Ramos (cell line): Measurements from ENCODE around the gene CTNND2.
"Not testable (repeated sequence)": the region's sequence is repeated elsewhere in the genome, so short reads cannot be mapped to it uniquely, and the experiment has no call there.

Experiments
- in situ Hi-C: fragments of 300-500 bp; cut with MboI; formaldehyde crosslinking; loops from one replicate; pipeline ENCODE4 v1.14.3; 2022; ENCODE audit warnings: low sequenced_read_pairs; ENCODE audit not compliant: unreplicated experiment

Gene CTNND2

DNA sequence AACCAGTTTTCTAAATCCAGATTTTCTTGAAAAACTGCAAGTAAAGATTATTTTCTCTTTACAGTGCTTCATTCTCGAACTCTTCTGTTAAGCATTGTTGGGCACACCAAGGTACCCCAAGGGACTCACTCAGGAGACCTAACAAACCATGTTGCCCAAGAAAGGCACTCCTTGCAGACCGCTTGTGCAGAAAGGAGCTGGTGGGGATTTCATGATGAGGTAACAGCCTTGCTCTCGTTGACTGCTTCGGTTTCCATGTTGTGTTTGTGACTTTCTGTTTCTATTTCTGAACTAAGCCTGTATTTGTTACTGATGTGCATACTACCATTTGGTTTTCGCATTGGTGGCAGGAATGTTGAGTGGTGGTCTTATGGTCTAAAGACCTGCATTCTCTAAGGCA lies 876.6 kb downstream of the CTNND2 start:
- in situ Hi-C loops = no loop called here

DNA sequence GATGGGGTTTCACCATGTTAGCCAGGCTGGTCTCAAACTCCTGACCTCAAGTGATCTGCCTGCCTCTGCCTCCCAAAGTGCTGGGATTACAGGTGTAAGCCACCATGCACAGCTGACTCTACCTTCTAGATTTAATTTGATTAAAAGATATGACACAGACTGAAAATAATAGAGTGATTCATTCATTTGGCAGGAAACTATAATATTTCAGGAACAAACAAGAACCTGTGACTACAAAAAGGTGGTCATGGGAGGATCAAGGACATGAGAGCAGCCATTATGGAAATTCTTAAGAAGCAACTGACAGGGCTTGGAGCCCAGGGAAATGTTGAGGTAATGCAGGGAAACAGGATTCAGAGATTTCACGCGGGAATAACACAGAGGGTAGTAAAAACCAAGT lies 877.7 kb downstream of the CTNND2 start:
- in situ Hi-C loops = no loop called here

DNA sequence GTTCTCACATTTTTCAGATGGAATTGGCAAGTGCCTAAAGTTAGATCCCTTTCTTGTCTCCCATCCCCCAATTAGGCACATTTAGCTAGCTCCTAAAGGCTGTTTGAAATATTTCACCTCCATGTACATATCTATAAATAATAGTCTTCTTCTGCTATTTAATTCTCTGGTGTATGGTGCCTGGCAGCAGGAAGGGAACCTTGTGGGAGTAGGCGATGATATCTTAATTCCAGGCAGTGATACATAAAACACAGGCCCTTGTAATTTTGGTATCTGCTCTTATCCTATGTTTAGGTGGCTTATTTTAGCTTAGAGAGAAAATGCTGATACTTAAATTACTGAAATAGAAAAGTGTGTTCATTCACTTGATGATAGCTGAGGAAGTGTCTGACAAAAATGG lies 880.3 kb downstream of the CTNND2 start:
- in situ Hi-C loops = no loop called here

DNA sequence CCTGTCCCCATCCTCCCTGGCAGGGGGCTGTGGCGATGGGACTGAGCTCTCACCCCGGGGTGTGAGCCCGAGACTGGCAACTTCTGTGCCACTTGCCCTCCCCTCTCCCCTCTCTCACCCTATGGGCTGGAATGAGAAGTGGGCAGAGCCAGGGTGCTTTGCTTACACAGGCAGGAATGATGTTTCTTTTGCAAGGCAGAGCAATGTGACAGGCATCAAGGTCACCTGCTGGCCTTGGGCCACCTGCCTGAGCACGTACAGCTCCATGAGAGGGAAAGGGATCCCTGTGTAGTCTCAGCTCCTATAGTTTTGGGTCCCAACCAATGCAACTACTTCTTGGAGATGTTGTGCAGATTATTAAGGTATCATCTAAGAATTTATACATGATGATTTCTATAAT lies 890.5 kb downstream of the CTNND2 start:
- in situ Hi-C loops = no loop called here

DNA sequence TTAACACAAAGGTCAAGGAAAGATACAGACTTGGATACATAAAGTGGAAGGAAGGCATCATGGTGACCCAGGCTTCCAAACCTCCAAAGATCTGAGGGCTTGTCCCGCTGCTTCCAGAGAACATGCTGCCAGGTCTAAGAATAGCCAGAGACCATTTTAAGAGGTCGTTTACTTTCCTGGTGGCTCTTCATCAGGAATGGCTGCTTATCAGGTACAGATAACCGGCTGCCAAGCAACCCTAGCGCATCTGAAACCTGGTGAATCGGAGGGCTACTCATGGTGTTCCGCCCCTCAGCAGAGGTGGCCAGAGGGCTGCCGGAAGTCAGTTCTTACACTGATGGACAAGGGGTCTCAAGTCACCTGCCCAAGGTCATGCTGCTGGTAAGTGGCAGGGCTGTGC lies 892.0 kb downstream of the CTNND2 start:
- in situ Hi-C loops = no loop called here

DNA sequence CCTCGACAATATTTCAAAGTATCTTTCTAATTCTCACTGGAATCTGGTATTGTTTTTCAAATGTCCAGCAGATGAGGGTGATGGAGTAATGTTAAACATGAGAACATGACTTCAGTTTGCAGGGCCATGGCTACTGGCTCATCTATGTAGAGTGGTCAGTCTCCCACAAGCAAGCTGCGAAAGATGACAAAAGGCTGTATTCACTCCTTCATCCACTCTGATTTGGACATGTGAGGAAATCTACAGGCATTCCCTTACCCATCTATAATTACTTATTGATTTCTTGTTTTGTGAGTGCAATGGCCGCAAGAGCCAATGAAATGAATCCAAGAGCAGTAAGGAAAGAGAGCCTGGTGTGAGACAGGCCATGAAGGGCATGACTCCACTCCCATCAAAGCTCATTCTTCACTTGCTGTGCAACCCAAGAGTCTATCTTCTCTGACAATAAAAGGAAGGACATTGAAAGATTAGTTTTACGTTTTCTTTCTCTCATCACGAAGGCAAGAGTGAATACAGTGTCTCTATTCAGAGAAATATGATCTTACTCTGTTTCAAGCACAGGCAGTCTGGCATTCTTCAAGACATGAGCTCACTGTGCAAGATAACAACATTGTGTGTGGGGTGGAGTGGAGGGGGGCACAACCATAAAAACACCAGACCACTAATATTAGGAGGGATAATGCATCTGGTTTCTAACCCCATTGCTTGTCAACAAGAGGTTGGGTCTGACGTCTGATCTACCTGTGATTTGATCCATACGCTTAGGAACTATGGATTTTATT lies 893.6 kb downstream of the CTNND2 start:
- in situ Hi-C loops = no loop called here

DNA sequence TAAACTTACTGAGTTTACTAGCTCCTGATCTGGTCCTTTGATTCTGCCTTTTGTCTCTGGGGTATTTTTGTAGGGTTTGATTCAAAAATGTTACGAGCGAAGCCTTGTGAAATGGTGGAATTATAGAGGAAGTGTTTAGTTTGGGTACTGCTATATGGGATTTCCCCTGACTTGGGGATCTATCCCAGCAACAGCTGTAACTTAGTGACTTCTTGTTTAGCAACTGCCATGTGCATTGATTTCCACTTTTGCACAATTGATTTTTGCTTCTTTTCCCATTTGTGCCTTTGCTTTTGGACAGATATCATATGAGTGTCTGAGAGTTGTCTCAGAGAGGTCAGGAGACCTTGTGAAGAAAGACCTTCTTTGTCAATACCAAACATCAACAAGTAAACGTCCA lies 894.7 kb downstream of the CTNND2 start:
- in situ Hi-C loops = no loop called here

DNA sequence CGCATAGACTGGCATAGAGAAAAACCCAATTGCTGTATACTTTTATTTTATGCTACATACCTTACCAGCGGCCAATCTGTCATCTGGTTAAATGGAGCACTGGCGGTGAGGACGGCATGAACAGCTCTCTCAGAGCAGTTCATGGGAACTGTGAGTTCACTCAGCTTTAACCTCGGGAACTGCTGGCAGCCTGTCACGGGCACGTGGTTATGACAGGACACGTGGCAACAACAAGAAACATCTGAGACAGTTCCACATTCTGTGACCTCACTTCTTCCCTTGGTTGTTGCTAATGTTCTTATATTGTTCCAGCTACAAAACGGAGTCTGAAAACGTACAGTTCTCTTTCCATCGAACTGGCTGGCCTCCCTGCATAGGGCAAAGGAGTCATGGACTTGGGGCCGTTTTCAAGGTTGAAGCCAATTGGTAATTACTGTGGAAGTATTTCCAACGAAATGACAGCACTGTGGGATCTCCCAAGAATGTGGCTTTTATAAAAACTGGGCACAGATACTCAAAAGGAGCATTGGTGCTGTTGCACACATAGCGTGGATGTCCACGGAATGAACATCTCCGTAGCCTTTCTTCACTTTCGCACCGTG lies 896.9 kb downstream of the CTNND2 start:
- in situ Hi-C loops = no loop called here

DNA sequence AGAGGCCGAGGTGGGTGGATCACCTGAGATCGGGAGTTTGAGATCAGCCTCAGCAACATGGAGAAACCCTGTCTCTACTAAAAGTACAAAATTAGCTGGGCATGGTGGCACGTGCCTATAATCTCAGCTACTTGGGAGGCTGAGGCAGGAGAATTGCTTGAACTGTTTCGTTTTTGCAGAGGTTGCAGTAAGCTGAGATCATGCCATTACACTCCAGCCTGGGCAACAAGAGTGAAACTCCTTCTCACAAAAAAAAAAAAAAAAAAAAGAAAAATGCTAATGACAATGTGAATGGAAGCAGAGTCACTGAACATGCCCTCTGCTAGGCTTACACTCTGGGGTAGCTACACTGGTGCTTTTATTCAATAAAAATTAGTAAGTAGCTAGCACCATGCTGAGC lies 899.7 kb downstream of the CTNND2 start:
- in situ Hi-C loops = not testable (repeated sequence)

DNA sequence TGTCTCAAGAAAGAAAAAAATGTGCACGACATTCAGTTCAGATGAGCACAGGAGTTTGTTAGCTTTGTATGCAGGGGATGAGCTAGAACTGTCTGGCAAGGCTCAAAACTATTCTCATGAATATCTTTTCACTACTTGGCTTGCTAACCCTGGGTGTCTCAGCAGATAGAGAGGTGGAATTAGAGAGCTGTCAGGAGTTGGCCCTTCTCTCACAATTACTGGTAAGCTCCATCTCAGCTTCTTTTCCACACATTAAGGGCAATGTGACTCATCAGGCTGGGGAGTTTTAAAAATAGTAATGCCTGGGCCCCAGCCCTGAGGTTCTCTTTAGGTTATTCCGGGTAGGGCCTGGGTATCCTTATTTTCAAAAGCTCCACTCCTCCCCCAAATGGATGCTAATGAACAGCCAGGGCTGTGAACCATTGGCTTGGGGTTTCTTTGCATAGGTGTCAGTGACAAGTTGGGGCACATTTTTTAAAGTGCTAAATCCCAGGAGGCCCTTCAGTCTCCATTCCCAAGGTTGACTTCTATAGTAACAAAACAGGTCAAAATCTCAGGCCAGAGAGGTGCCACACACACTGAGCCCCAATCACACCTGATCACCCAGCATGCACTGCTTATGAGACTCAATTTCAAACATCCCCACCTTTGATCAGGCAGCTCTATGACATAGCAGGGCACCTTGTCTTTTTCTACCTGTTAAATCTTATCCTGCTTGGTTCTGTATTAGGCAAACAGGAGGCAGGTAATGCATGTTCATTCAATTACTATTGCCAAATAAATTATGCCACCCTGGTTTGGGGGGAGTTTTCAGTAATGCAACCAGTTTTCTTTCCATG lies 903.5 kb downstream of the CTNND2 start:
- in situ Hi-C loops = no loop called here

DNA sequence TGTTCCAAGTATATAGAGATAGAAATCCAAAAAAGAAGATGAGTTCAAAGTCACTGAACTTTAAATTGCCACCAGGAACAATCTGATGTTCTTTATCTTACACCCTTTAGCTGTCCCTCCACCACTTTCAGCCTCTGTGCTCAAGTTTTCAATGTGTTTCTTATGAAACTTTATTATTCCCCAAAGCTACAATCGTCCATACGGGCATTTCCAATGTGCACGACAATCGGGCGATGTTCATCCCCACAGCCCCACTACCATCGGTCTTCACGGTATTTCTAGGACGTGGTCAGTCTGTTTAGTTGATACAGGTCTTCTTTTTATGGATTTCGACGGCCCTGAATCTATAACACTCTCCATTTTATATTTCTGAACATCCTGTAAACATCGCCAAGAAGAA lies 904.5 kb downstream of the CTNND2 start:
- in situ Hi-C loops = no loop called here

DNA sequence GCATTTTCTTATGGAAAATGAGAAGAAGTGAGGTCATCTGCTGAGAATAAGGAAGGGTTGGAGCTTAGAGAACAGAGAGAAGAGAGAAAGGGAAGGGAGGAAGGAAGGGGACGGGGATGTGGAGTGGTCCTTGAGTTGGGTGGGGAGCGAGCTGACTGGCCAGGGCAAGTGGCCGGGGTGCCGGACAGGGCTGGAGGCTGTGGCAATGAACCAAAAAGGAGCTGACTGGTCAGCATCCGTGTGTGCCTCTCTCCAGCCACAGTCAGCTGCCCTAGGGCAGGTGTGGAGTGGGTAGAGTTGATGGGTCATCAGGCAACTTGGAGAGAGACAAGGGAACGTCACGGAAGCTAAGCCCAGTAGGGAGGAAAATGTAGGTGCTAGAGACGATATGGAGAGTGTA lies 908.4 kb downstream of the CTNND2 start:
- in situ Hi-C loops = no loop called here

DNA sequence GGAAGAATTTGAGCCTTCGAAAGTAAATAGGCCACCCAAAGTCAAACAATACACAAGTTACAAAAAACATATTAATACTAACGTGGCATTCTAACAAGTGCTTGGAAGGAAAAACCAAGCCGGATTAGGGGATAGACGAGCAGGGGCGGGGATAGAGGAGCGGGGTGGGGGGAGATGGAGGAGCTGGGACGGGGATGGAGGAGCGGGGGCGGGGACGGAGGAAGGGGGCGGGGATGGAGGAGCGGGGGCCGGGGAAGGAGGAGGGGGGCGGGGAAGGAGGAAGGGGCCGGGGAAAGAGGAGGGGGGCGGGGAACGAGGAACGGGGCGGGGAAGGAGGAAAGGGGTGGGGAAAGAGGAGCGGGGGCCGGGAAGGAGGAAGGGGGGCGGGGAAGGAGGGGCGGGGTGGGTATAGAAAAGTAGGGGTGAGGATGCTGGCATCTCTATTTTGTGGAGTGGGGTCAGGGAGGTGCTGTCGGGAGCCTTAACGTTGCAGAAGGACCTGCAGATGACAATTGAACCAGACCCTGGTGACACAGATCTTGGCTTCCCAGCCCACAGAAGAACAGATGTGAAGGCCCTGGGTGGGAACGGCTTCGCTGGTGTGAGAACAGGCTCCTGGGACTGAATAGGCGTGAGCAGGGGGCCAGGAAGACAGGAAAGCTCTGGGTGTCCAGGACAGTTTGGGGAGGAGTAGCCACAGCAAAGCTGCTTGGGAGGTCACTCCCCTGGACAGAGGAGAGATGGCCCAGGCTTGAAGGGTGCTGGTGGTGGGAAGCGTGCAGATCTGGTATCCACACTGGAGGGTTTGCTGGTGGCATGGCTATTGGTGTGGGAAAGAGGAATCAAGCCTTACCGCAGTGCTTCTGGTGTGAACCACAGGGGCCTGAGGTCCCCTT lies 909.9 kb downstream of the CTNND2 start:
- in situ Hi-C loops = no loop called here

DNA sequence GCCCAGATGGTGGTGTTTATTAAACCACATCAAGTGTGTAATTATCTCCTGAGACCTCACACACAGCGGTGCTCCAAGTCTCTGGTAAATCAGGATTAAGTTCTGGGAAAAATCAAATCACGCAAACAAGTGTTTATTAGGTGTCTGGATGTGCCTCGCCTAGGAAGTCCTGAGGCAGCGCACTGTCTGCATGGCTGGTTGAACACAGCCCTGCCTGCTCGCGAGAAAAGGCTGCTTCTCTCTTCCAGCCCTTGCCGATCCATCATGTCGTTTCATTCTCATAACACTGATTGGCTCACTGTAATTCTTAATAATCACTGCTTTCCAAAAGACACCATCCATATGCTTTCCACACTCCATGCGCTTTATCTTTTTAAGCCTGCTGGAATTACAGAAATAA lies 913.6 kb downstream of the CTNND2 start:
- in situ Hi-C loops = no loop called here

DNA sequence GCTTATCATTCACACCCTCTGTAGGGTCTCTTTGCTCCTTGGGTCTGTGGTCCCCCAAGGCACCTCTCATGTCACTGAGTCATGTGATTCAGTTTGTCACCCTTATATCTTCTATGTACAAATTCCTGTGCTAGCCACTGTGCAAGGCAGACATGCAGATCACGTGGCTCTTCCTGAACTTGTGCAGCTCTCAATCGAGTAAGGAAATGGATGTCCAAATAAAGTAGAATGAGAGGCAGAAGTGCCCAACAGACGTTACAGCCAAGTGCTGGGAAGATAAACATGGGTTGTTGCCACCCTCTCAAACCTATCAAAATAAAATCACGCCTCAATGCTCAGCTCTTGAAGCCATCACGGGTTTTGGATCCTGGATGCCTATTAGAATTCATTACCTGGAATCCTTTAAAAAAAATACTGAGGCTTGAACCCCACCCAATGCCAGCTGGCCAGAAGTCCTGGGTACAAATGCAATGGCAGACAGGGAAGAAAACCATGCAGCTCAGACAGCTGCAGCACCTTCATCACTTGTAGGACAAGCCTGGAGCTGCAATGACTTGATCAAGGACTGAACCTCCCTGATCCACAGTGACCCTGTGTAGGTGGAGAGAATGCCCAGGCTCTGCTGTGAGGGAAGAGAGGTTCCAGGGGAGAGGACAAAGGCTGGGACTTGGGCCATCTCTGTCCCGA lies 914.5 kb downstream of the CTNND2 start:
- in situ Hi-C loops = no loop called here

DNA sequence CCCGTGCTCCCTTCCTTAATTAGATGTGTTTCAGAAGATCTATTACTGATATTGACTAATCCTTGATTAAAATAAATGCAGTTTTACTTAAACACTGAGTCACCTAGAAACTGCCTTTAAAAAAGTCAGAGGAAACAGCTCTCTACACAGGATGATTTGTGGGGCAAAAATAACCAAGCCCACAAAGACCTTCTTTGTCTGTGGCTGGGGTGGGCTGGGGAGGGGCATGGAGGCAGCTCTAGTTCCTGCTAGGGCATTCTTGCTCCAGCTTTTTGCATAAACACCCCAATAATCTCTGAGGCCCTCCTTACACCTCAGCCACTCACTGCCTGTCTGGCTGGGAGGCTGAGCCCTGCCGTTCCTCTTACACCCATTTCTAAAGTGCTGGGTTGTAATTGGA lies 915.6 kb downstream of the CTNND2 start:
- in situ Hi-C loops = no loop called here

DNA sequence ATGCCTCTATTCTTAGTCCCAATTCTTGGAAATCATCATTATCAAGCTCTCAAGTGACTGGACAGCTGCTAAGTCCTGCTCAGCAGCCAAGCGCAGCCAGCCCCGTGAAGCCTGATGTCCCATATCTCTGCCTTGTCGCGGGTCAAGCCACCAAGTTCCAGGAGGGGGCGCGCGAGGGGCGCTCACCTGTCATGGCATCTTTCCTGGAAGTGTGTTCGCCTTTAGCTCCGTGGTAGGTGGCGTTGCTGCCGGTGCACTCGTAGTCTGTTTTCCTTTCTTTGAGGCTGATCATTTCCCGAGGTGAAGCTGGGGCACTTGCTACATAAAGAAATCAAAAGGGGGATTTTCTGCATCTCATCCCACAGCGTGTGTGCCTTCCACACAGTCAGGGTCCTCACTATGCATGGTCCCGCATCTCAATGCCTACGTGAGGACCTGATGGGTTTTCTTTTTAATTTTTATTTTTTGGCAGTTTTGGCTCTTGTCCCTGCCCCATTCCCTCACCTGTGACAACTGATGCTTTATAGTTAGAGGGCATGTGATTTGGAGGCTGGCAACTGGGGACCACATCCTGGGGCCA lies 916.2 kb downstream of the CTNND2 start:
- in situ Hi-C loops = no loop called here

DNA sequence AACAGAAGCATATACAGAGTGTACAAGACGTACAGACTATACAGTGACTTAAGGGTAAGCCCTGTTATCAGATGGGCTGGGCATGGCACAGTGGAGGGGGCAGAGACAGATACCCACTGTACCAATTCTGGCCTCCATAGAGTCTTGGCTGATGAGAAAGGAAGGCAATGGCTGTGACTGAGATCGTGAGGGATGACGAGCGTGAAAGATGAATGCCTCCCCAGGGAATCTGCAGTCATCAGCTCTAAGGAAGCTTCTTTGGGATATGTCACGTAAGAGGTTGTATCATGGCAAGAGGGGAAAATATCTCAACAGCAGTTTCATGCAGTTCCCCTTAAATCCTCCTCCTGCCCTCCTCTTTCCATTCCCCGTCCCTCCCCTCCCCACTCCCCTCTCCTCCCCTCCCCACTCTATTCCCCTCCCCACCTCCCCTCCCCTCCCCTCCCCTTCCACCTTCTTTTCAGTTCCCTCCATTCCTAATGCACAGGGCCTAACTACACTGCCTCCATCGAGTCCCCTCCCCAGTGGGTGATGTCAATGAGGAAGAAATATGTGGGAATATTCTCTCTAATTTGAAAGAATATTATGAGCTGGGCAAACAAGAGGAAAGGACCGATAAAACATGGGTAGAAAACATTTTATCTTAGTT lies 916.8 kb downstream of the CTNND2 start:
- in situ Hi-C loops = no loop called here

DNA sequence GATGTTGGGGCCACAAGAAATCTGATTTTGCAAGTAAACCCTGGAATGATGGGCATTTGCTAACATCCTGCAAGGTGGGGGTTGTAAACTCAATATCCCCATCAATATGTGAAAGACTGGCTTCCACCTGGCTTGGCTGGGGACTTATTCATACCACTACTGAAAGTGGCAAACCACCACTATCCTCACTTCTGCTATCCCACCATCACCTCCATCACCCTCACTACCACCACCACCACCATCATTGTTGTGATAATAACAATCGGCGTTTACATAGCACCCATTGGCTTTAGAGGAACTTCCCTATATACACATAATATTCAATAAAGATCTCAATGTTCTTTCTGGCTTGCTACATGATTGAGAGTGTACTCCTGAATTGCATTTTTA lies 918.5 kb downstream of the CTNND2 start:
- in situ Hi-C loops = no loop called here
